GM18858 (cell line): ENCODE results near the gene ZBTB11.
"Not testable (repeated sequence)": the region's sequence is repeated elsewhere in the genome, so short reads cannot be mapped to it uniquely, and the experiment has no call there.

Source experiments
- ATAC-seq: cut with Tn5 transposase; IDR thresholded peaks from one replicate; pipeline ENCODE4 v1.9.1; 2021; ENCODE audit not compliant: unreplicated experiment

Gene ZBTB11

DNA sequence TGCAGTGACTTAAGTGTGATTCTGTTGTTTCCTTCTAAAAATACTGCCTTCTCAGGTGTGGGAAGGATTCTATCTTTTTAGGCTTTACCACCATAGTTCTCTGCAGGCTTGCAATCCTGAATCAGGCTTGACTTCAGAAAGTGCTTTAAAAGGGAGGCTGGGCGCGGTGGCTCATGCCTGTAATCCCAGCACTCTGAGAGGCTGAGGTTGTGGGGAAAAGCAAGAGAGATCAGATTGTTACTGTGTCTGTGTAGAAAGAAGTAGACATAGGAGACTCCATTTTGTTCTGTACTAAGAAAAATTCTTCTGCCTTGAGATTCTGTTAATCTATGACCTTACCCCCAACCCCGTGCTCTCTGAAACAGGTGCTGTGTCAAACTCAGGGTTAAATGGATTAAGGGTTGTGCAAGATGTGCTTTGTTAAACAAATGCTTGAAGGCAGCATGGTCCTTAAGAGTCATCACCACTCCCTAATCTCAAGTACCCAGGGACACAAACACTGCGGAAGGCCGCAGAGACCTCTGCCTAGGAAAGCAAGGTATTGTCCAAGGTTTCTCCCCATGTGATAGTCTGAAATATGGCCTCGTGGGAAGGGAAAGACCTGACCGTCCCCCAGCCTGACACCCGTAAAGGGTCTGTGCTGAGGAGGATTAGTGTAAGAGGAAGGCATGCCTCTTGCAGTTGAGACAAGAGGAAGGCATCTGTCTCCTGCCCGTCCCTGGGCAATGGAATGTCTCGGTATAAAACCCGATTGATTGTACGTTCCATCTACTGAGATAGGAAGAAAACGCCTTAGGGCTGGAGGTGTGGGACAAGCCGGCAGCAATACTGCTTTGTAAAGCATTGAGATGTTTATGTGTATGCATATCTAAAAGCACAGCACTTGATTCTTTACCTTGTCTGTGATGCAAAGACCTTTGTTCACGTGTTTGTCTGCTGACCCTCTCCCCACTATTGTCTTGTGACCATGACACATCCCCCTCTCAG lies 15.0 kb upstream of the ZBTB11 start:
- not testable (repeated sequence) for ATAC-seq

GRCh38 chr3:101690972-101691371 lies 14.0 kb upstream of the ZBTB11 start:
- peak; percentile 38 for ATAC-seq

- no peak for ATAC-seq
These were observed 12.4 kb upstream of the ZBTB11 start for GRCh38 chr3:101689286-101689685.

GRCh38 chr3:101687142-101687931 lies 10.4 kb upstream of the ZBTB11 start:
- no peak for ATAC-seq

DNA sequence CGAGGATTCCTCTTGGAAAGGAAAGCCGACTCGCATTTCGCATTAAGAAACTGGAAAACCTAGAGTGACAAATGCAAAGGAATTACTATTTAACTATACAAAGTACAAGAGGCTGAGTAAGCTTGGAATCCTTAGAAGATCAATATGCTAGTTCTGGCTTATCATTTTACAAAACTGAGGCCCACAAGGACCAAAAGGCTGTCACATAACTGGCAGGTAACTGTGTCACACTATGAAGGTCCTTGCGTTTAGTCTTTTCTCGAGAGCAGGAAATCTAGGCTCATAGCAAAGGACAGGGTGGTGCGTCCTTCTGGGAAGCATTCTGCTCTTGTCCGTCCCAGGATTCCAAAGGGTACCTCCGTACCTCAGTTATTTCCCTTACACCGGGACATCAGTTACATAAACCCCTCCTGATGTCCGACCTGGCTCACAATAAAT lies 9.0 kb upstream of the ZBTB11 start:
- ATAC-seq: peak; percentile 1

- no peak for ATAC-seq
These were observed 8.1 kb upstream of the ZBTB11 start for GRCh38 chr3:101685050-101685400.

- ATAC-seq: no peak
These were observed 3.5 kb upstream of the ZBTB11 start for GRCh38 chr3:101680466-101680865.

DNA sequence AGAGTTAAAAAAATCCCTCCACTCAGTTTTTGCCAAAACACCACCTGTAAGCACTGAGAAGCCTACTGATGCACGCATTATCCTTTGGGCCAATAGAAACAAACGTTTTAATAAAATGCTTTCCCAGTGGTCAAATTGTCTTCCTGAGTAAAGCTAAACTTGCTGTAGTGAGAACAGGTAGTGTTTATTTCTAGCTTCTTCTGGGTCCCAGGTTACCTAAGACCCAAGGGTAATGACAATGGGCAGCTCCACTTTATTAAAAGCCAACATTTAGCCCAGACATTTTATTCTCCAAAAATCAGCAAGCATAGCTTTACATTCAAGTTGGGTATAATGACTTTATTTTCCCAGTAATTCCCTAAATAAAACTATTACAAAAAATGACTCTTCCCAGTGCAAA lies 1.9 kb upstream of the ZBTB11 start:
- ATAC-seq: not testable (repeated sequence)

DNA sequence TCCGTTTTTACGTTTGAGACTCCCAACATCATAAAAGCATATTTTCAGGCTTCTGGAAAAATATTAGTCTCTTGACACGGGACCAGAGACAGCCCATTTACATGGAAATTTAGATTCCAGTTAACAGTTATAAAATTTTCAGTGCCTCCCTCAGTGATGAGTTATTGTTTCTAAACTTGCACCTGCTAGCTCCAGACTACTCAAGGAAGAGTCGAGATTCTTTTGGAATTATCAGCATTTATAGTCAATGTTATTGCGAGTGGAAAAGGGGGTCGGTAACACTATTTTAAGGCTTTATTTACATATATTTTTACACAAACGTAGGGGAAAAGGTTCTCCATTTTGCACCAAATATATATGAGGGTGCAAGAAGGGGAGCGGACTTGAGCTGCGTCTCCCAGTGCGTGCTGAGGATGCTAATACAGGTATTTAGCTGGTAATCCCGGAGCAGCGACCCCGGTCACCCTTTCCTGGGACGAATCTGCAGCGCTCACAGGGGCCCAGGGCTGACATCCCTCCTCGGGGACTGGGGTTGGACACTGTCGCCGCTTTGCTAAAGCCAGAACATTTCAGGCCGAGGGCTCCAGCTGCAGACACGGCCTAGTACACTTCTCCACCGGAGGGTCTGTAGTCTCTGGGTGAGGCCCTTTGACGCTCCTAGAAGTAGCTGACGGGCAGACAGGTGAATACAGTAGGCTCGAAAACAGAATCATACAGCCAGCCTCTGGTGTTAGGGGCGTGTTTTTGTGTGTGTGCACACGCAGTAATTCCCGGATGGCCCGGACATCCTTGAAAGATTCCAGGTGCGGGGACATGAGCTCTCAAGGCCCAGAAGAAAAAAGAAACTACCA lies 729 bp upstream of the ZBTB11 start:
- no peak for ATAC-seq

- peak; percentile 81 for ATAC-seq
These were observed 642 bp downstream of the ZBTB11 start for GRCh38 chr3:101676216-101676764.

GRCh38 chr3:101675709-101676215 lies 1.2 kb downstream of the ZBTB11 start:
- no peak for ATAC-seq

DNA sequence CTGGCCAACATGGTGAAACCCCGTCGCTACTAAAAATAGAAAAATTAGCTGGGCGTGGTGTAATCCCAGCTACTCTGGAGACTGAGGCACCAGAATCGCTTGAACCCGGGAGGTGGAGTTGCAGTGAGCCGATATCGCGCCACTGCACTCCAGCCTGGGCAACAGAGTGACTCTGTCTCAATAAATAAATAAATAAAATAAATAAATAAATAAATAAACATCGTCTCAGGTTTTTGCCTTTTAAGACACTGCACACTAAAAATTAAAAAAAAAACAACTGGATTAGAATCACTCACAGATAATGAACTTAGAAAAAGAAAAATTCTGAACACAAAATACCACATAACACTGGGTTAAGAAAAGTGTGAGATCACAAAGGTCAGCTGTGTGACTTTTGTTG lies 2.4 kb downstream of the ZBTB11 start:
- ATAC-seq: no peak

DNA sequence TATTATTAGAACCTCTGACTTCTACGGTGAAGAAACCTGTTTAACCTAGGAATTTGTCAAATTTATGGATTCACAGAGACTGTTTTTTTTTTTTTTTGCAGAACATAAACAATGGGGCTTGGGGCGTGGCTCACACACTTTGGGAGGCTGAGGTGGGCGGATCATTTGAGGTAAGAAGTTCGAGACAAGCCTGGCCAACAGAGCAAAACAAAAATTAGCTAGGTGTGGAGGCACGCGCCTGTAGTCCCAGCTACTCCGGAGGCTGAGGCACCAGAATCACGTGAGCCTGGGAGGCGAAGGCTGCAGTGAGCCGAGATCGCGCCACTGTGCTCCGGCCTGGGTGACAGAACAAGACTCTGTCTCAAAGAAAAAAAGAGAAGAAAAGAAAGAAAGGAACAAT lies 3.0 kb downstream of the ZBTB11 start:
- ATAC-seq: no peak

GRCh38 chr3:101671014-101671413 lies 5.9 kb downstream of the ZBTB11 start:
- ATAC-seq: no peak

GRCh38 chr3:101667844-101668243 lies 9.1 kb downstream of the ZBTB11 start:
- no peak for ATAC-seq

DNA sequence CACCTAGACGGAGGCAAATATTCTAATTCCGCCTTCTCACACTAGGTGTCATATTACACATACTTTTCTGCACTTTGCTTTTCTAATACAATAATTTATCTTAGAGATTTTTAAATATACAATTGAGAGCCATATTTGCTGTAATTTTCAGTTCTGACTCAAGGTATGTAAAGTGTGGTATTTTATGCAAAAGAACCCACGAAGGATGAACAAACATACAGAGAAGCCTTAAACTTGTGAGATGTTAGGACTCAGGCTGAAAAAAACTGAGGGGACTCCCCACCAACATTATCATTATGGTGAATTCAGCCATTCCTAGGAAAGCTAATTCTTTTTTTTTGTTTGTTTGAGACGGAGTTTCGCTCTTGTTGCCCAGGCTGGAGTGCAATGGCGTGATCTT lies 9.6 kb downstream of the ZBTB11 start:
- ATAC-seq: no peak

DNA sequence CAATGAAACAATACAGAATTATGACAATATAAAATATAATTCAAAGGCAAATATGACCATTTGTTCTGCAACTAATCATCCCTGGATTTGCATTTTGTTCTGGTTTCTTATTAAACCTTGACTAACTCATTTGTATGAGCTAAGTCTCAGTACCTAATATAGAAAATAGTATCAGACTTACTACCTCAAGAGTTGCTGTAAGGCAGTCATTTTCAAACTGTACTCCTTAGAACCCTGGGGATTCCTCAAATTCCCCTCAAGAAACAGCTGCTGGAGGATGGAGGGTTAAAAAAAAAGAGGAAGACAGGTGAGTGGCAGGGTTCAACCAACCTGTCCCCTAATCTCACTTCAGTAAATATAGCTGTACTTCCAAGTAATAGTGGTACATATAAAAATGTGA lies 11.1 kb downstream of the ZBTB11 start:
- ATAC-seq: no peak

- ATAC-seq: no peak
These were observed 11.6 kb downstream of the ZBTB11 start for GRCh38 chr3:101665357-101665756.

DNA sequence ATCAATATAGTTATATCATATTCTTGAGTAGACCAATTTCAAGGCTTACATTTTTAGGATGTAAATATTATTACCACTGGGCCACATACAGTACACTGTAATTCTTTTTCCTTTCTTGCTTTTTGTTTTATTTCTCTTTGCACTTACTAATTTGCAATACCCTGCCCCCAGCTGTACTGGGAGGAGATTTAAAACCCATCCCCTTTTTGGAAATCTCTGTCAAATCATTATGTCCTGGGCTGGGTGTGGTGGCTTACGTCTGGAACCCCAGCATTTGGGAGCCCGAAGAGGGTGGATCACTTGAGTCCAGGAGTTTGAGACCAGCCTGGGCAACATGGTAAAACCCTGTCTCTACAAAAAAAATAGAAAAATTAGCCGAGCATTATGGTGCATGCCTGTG lies 16.2 kb downstream of the ZBTB11 start:
- ATAC-seq: no peak

- no peak for ATAC-seq
These were observed 20.3 kb downstream of the ZBTB11 start for GRCh38 chr3:101656651-101657050.

DNA sequence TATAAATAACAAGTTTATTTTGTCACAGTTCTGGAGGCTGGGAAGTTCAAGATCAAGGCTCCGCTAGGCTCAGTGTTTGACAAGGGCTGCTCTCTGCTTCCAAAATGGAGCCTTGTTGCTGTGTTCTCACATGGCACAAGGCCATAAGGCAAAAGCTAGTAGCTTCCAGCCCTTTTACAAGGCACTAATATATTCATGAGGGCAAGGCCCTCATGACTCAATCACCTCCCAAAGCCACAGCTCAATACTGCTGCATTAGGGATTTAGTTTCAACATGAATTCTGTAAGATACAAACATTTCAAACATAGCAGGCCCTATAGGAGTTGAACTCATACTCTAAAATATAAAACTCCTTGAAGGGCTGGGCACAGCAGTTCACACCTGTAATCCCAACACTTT lies 30.2 kb downstream of the ZBTB11 start:
- ATAC-seq: no peak
